Left ventricle myocardium inferior (tissue), 1 donor: ENCODE data around the gene SEC14L1. TPM values are rescaled to one million over a fixed set of nuclear protein-coding genes. Genes with fewer than 3 reads are reported as not detected.

Experiments used
- DNase-seq: peaks from one replicate; pipeline ENCODE4 v3.0.0-alpha.2; 2020
- H3K27ac ChIP-seq: fragments of 200-600 bp; replicated peaks from 2 replicates; pipeline ENCODE4 v1.8.0; 2021
- H3K27me3 ChIP-seq: fragments of 200-600 bp; 2 replicates; pipeline ENCODE4 v1.8.0; 2021; ENCODE audit warnings: low read depth
- H3K36me3 ChIP-seq: fragments of 200-600 bp; 2 replicates; pipeline ENCODE4 v1.8.0; 2021
- H3K4me1 ChIP-seq: fragments of 200-600 bp; 2 replicates; pipeline ENCODE4 v1.8.0; 2021
- H3K4me3 ChIP-seq: fragments of 200-600 bp; 2 replicates; pipeline ENCODE4 v1.8.0; 2021; ENCODE audit warnings: mild to moderate bottlenecking, moderate library complexity
- H3K9me3 ChIP-seq: fragments of 200-600 bp; replicated peaks from 2 replicates; pipeline ENCODE4 v1.8.0; 2021
- intact Hi-C: fragments of 100-400 bp; cut with micrococcal nuclease; formaldehyde crosslinking; loops from one replicate; pipeline ENCODE4 v1.11.0; 2022
- total RNA-seq: library from RNA; stranded (reverse); fragmentation: NEBNext Ultra II Directional; extraction: Animal tissue kit (Norgen Biotek cat#: 25700); gene quantifications from one replicate; pipeline ENCODE4 v1.2.1, GENCODE V29; 2021
- TF ChIP-seq, protein P1 (sequence below): fragments of 200-600 bp; IDR thresholded peaks from 2 replicates; pipeline ENCODE4 v1.8.0; 2021; ENCODE audit warnings: antibody characterized with exemption, mild to moderate bottlenecking, borderline replicate concordance
- donor health status: DM: no; HTN: yes; CAD: no; lungs with severe emphysema.

The SEC14L1 gene
- total RNA-seq, 1 donor from 2014 or later, result 55.5 TPM

DNA sequence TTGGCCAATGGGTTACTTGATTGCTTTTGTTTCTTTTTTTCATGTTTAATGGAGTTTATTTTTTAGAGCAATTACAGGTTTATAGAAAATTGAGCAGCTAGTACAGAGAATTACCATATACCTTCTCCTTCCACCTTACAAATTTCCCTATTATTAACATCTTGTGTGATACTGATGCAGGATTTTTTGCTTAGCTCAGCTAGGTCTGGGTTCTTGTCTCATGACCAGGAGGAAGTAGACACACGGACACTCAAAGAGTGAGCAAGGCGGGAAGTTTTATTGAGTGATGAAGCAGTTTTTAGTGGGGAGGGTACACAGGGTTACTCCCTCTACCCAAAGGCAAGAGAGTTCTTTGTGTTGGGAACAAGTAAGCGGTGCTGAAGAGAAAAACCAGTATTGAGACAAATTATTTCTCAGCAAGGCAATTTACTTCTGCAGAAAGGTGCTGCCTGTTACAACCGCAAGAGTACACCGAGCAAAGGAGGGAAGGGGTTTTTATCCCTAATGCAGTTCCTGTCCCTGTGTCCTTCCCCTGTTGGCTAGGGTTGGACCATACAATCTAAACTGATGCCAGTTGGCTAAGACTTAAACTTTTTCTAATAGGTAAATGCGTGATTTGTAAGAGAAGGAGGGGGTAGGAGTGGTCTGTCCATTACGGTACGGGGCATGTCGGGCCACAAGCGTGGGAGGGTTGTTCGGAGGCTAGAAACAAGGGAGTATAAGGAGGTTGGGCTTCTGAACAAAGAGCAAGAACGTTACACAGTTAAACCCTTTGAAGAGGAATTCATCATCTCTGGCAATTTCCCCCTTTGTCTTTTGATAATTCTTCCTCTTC lies 26.9 kb downstream of the SEC14L1 start:
- Histone ChIP-seq H3K27ac (peak overlapping the region; percentile 3), H3K27me3 (no peaks in the 10 kb centered on the region), H3K36me3 (peaks cover 12% of the 10 kb centered on the region), H3K9me3 (peaks cover 20% of the 10 kb centered on the region), H3K4me3 (no peak overlapping the region), H3K4me1 (peaks cover 76% of the 10 kb centered on the region)
- no peak for DNase-seq
- TF ChIP-seq, protein P1, sequence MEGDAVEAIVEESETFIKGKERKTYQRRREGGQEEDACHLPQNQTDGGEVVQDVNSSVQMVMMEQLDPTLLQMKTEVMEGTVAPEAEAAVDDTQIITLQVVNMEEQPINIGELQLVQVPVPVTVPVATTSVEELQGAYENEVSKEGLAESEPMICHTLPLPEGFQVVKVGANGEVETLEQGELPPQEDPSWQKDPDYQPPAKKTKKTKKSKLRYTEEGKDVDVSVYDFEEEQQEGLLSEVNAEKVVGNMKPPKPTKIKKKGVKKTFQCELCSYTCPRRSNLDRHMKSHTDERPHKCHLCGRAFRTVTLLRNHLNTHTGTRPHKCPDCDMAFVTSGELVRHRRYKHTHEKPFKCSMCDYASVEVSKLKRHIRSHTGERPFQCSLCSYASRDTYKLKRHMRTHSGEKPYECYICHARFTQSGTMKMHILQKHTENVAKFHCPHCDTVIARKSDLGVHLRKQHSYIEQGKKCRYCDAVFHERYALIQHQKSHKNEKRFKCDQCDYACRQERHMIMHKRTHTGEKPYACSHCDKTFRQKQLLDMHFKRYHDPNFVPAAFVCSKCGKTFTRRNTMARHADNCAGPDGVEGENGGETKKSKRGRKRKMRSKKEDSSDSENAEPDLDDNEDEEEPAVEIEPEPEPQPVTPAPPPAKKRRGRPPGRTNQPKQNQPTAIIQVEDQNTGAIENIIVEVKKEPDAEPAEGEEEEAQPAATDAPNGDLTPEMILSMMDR, result no peak
- intact Hi-C loops, result no loop called here

DNA sequence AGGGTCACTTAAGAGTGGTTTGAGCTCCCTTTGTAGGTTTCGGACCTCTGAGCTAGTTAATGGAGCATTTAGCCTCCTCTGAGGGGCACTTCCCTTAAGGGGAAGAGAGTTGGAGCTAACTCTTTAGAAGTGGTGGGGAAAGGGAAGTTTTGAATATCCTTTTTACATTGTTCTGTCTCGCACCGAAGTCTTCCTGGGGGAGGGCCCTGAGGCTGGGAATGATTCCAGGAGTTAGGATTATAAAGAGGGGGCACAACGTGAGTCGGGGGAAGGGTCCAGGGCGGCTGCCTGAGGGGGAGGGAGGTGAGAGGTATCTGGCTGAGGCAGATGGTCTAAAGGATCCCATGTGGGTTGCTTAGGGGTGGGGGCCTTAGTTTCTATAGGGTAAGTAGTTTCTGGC lies 32.3 kb downstream of the SEC14L1 start:
- Histone ChIP-seq H3K4me1 (peaks cover 86% of the 10 kb centered on the region), H3K4me3 (no peak overlapping the region), H3K27ac (peak overlapping the region; percentile 34), H3K27me3 (no peaks in the 10 kb centered on the region), H3K9me3 (peaks cover 32% of the 10 kb centered on the region), H3K36me3 (peaks cover 23% of the 10 kb centered on the region)
- TF ChIP-seq, protein P1, result no peak
- DNase-seq, result no peak
- intact Hi-C loops, result no loop called here

DNA sequence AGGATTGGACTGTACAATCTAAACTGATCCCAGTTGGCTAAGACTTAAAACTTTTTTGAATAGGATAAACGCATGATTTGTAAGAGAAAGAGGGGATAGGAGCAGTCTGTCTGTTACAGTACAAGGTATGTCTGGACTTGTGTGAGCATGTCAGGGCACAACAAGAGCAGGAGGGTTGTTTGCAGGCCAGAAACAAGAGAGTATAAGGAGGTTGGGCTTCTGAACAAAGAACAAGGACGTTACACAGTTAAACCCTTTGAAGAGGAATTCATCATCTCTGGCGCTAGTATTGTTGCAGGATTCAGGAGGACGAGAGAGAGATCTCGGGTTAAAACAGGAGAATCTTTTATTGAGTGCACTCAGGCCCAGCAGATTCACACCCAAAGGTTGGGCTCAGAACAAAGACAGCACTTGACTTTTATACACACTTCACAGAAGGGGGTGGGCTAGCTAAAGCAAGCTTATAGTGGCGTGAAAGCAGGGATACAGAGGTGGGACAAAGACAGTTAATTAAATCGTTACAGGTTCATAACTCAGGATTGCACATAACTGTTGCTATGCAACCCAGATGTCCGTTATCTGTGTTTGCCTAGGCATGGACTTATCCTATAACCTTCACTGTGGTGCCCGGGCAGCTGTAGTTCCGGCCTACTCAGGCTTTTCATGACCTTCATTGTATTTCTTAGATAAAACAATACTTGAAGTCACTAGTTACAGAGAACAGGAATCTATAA lies 34.3 kb downstream of the SEC14L1 start:
- Histone ChIP-seq H3K4me1 (peaks cover 94% of the 10 kb centered on the region), H3K9me3 (peaks cover 25% of the 10 kb centered on the region), H3K27me3 (no peaks in the 10 kb centered on the region), H3K27ac (peak overlapping the region; percentile 21), H3K4me3 (no peak overlapping the region), H3K36me3 (peaks cover 23% of the 10 kb centered on the region)
- DNase-seq, result no peak
- TF ChIP-seq, protein P1, result no peak
- intact Hi-C loops, result no loop called here

DNA sequence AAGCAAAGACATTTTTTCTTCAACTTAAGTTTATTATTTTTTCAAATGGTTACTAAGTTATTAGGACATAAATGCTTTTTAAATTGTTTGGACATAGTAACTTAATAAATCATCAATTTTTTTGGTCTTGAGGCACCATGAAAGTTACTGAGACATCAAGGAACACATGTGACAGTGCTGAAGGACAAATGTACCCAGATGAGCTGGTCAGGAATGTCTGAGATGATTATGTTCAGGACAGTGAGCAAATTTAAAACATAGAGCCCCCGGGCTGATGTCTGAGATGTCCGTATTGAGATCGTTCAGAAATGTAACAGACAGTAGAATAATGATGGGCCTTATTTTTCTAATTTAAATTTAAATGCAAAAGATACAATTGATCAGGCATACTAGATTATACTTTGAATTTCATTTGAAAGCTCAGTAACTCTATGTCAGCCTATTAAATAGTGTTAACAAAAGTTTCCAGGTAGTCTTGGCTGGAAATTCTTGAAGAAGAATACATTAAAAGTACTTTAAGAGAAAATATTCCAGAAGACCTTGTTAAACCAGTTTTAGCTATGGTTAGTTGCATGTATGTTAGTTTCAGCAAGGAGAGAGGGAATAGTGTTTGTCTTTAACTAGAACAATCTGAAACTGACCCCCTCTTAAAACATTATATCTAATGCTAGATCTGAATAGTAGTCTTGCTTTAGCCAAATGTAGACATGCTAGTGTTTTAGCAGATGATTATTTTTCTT lies 36.4 kb downstream of the SEC14L1 start:
- H3K4me3 ChIP-seq, result no peak overlapping the region
- H3K4me1 ChIP-seq, result peaks cover 94% of the 10 kb centered on the region
- H3K27ac ChIP-seq, result peak overlapping the region; percentile 23
- H3K9me3 ChIP-seq, result peaks cover 25% of the 10 kb centered on the region
- intact Hi-C loops, result no loop called here
- no peak for DNase-seq
- H3K36me3 ChIP-seq, result peaks cover 23% of the 10 kb centered on the region
- TF ChIP-seq, protein P1, result no peak
- no peaks in the 10 kb centered on the region for H3K27me3 ChIP-seq

DNA sequence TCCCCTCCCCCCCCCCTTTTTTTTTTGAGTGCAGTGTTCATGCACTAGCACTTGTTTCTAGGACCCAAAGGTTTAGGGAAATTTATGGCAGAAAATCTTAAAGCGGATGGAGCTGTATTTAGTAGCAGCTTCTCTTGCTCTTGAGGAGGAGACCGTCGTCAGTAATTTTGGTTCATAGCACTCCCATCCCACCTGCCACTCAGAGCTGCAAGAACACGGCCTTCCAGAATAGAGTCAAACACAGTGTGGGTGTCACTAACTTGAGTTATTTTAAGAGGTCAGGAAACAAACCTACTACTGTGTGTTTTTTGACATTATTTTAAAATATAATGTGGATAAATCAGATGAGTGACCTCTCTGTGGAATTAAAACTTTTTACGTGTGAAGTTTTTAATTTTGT lies 37.3 kb downstream of the SEC14L1 start:
- Histone ChIP-seq H3K4me1 (peaks cover 94% of the 10 kb centered on the region), H3K27ac (peak overlapping the region; percentile 33), H3K36me3 (peaks cover 23% of the 10 kb centered on the region), H3K27me3 (no peaks in the 10 kb centered on the region), H3K4me3 (no peak overlapping the region), H3K9me3 (peaks cover 25% of the 10 kb centered on the region)
- DNase-seq, result no peak
- intact Hi-C loops, result no loop called here
- TF ChIP-seq, protein P1, result no peak
